Testis (tissue), 3 donors: ENCODE data around the gene HSH2D. TPM values are rescaled to one million over a fixed set of nuclear protein-coding genes. Genes with fewer than 3 reads are reported as not detected.

Experiments
- DNase-seq: peaks from one replicate; pipeline ENCODE4 v3.0.0-alpha.2; 2019
- H3K27ac ChIP-seq, 2 donors: fragments of 200-600 bp; sonication (generic); one replicate each; pipeline ENCODE4 v1.5.1; 2019
- H3K27me3 ChIP-seq: fragments of 200-600 bp; sonication (generic); one replicate; pipeline ENCODE4 v1.5.1; 2019
- H3K36me3 ChIP-seq: fragments of 200-600 bp; sonication (generic); one replicate; pipeline ENCODE4 v1.5.1; 2017; ENCODE audit warnings: low read depth; ENCODE audit errors: missing control alignments
- H3K4me1 ChIP-seq: fragments of 200-600 bp; sonication (generic); one replicate; pipeline ENCODE4 v1.5.1; 2019
- H3K4me3 ChIP-seq, 2 donors: fragments of 200-600 bp; sonication (generic); one replicate each; pipeline ENCODE4 v1.5.1; 2017 to 2019
- H3K9me3 ChIP-seq: fragments of 200-600 bp; sonication (generic); one replicate; pipeline ENCODE4 v1.5.1; 2017
- CTCF ChIP-seq, 3 experiments: fragments of 450-650 bp in 2 of 3; fragments of 200-600 bp in 1 of 3; sonication (generic) in 1 of 3; IDR thresholded peaks; one replicate each; pipeline ENCODE4 v1.5.1; 2016 to 2019; ENCODE audit warnings: antibody characterized with exemption in 3 of 3, mild to moderate bottlenecking in 2 of 3, moderate library complexity in 1 of 3
- POLR2A ChIP-seq: fragments of 450-650 bp; IDR thresholded peaks from one replicate; pipeline ENCODE4 v1.6.1; 2017; ENCODE audit warnings: antibody characterized with exemption, mild to moderate bottlenecking, moderate library complexity
- WGBS, 2 donors: methylation state at CpG; one replicate each; pipeline ENCODE4 v1.1.5; 2018; 5-methylcytosine and 5-hydroxymethylcytosine counted together
- intact Hi-C: fragments of 100-400 bp; cut with DNase I; formaldehyde crosslinking; loops from one replicate; pipeline ENCODE4 v1.15.1; 2023; ENCODE audit warnings: low total_unique reads
- polyA plus RNA-seq: library from polyadenylated mRNA; stranded (reverse); fragments of 350-450 nt; fragmentation: Illumina TruSeq; extraction: RNeasy Lipid Tissue Mini Kit (QIAGEN cat#74804); gene quantifications from one replicate; pipeline ENCODE4 v1.2.3, GENCODE V29; 2014; ENCODE audit warnings: low read depth, low replicate concordance; ENCODE audit not compliant: insufficient read depth
- total RNA-seq, 2 donors: library from RNA; depleted of rRNA; stranded (reverse); fragments of >200 nt; gene quantifications; one replicate each; pipeline ENCODE4 v1.2.3, GENCODE V29; 2016

The HSH2D gene
- total and polyA plus RNA-seq, 3 donors from 2014 or later: 0.55 to 1.6 (median 0.68) TPM

GRCh38 chr19:16156904-16157303, 13.4 kb downstream of the HSH2D start:
- no peaks in the 10 kb centered on the region for H3K9me3 ChIP-seq
- WGBS, 2 donors: 86 to 96% methylated on average over 5 to 6 of the region's 6 CpGs
- intact Hi-C loops: no loop called here
- H3K4me3 ChIP-seq: no peak overlapping the region
- no peak overlapping the region for H3K27ac ChIP-seq
- no peaks in the 10 kb centered on the region for H3K4me1 ChIP-seq
- no peaks in the 10 kb centered on the region for H3K27me3 ChIP-seq
- no peak for DNase-seq
- H3K36me3 ChIP-seq: no peaks in the 10 kb centered on the region
- TF ChIP-seq POLR2A: no peak
- TF ChIP-seq CTCF (IDR thresholded peaks at IDR 0.05): no peak

GRCh38 chr19:16157601-16158000, 14.1 kb downstream of the HSH2D start:
- intact Hi-C loops: no loop called here
- no peak overlapping the region for H3K27ac ChIP-seq
- H3K36me3 ChIP-seq: no peaks in the 10 kb centered on the region
- TF ChIP-seq POLR2A: no peak
- no peak for TF ChIP-seq CTCF (IDR thresholded peaks at IDR 0.05)
- H3K4me1 ChIP-seq: no peaks in the 10 kb centered on the region
- no peaks in the 10 kb centered on the region for H3K9me3 ChIP-seq
- WGBS, 2 donors: 85 to 88% methylated on average over 9 to 10 of the region's 10 CpGs
- H3K4me3 ChIP-seq: no peak overlapping the region
- no peaks in the 10 kb centered on the region for H3K27me3 ChIP-seq
- no peak for DNase-seq

- 91 to 92% methylated on average over 5 of the region's 5 CpGs for WGBS, 2 donors
- no peak for DNase-seq
- Histone ChIP-seq H3K4me1 (no peaks in the 10 kb centered on the region), H3K27ac (no peak overlapping the region), H3K27me3 (no peaks in the 10 kb centered on the region), H3K4me3 (no peak overlapping the region), H3K9me3 (no peaks in the 10 kb centered on the region), H3K36me3 (no peaks in the 10 kb centered on the region)
- TF ChIP-seq POLR2A: no peak
- TF ChIP-seq CTCF (IDR thresholded peaks at IDR 0.05): no peak
- intact Hi-C loops: no loop called here
Measured at GRCh38 chr19:16159655-16160054, 16.2 kb downstream of the HSH2D start.

GRCh38 chr19:16160445-16160942, 17.0 kb downstream of the HSH2D start:
- 68 to 78% methylated on average over 5 to 6 of the region's 6 CpGs for WGBS, 2 donors
- Histone ChIP-seq H3K4me3 (no peak overlapping the region), H3K36me3 (no peaks in the 10 kb centered on the region), H3K9me3 (no peaks in the 10 kb centered on the region), H3K27ac (no peak overlapping the region), H3K4me1 (no peaks in the 10 kb centered on the region), H3K27me3 (no peaks in the 10 kb centered on the region)
- no peak for TF ChIP-seq POLR2A
- no peak for TF ChIP-seq CTCF (IDR thresholded peaks at IDR 0.05)
- DNase-seq: no peak
- intact Hi-C loops: no loop called here

- Histone ChIP-seq H3K27ac (no peak overlapping the region), H3K4me1 (no peaks in the 10 kb centered on the region)
- intact Hi-C loops: no loop called here
Measured at GRCh38 chr19:16160943-16161560, 17.6 kb downstream of the HSH2D start.

More at GRCh38 chr19:16160943-16161560, 17.6 kb downstream of the HSH2D start:
- WGBS, 2 donors: 64 to 68% methylated on average over 11 to 14 of the region's 14 CpGs
- no peaks in the 10 kb centered on the region for H3K9me3 ChIP-seq
- H3K27me3 ChIP-seq: no peaks in the 10 kb centered on the region
- H3K4me3 ChIP-seq: no peak overlapping the region
- DNase-seq: no peak
- TF ChIP-seq CTCF (IDR thresholded peaks at IDR 0.05) (no peak), POLR2A (no peak)
- no peaks in the 10 kb centered on the region for H3K36me3 ChIP-seq
